K562 (cell line): ENCODE results near the gene PDE8A. TPM values are rescaled to one million over a fixed set of nuclear protein-coding genes. Genes with fewer than 3 reads are reported as not detected.

ENCODE experiments used
- ATAC-seq: fragments of 200-7000 bp; cut with Tn5 transposase; 3 replicates; pipeline ENCODE4 v1.9.1; 2020; ENCODE audit warnings: moderate library complexity
- BruUV-seq: library from RNA; stranded (reverse); fragments of 400-500 nt; replicated peaks from 2 replicates; lab custom pipeline; 2021; lab: Mats Ljungman, UMichigan
- CTCF ChIA-PET: fragments of 300-600 bp; formaldehyde crosslinking; extraction: SDS; loops from one replicate; lab custom pipeline; 2021; ENCODE audit warnings: low intra/inter-chr PET ratio; lab: Yijun Ruan, JAX
- POLR2A ChIA-PET: fragments of 300-600, 350-650 bp; sonication (Branson Sonifier 250); formaldehyde crosslinking; extraction: SDS; loops from one replicate; lab custom pipeline; 2021; ENCODE audit warnings: antibody characterized with exemption, inconsistent platforms; lab: Yijun Ruan, JAX
- DNase-seq, 4 experiments: peaks; one replicate each; pipeline versions ENCODE4 v3.0.0 to v3.0.0-alpha.2; 2011 to 2018; ENCODE audit warnings: low spot score in 3 of 4, mixed read lengths in 3 of 4; ENCODE audit errors: extremely low read depth in 1 of 4
- FAIRE-seq: peaks from 2 replicates; lab custom pipeline; 2011; peaks lifted over from hg19 to GRCh38; lab: Jason Lieb, UNC
- H2AFZ ChIP-seq: 2 replicates; pipeline ENCODE4 v1.6.0; 2011; ENCODE audit warnings: low read depth, low read length, control low read depth, inconsistent platforms
- H3K27ac ChIP-seq: fragments of 200-600 bp; 3 replicates; pipeline ENCODE4 v1.8.0; 2011; ENCODE audit warnings: low read depth, mild to moderate bottlenecking, control low read depth, inconsistent platforms, low read length, moderate library complexity, mixed read lengths; ENCODE audit errors: extremely low read depth
- H3K27me3 ChIP-seq, 2 experiments: fragments of 300-600 bp in 1 of 2; 2 replicates in 1 of 2; 3 replicates in 1 of 2; pipeline versions ENCODE4 v1.6.0 to v1.8.0; 2011; ENCODE audit warnings: inconsistent platforms in 2 of 2, low read length in 2 of 2, mild to moderate bottlenecking in 1 of 2, mixed read lengths in 1 of 2, moderate library complexity in 1 of 2; ENCODE audit not compliant: control insufficient read depth in 2 of 2, insufficient read depth in 2 of 2
- H3K36me3 ChIP-seq: fragments of 300-600 bp; 3 replicates; pipeline ENCODE4 v1.8.0; 2011; ENCODE audit warnings: mild to moderate bottlenecking, low read length, inconsistent platforms; ENCODE audit not compliant: control insufficient read depth, insufficient read depth
- H3K4me1 ChIP-seq, 2 experiments: fragments of 200-600 bp in 1 of 2; replicated peaks in 1 of 2; 2 replicates in 1 of 2; 3 replicates in 1 of 2; pipeline versions ENCODE4 v1.5.1 to v1.8.0; 2011; ENCODE audit warnings: inconsistent platforms in 2 of 2, low read length in 2 of 2, mild to moderate bottlenecking in 1 of 2, mixed read lengths in 1 of 2, moderate library complexity in 1 of 2; ENCODE audit not compliant: control insufficient read depth in 2 of 2, insufficient read depth in 2 of 2
- H3K4me2 ChIP-seq: 2 replicates; pipeline ENCODE4 v1.6.1; 2011; ENCODE audit warnings: low read length, control low read depth, inconsistent platforms, mixed read lengths; ENCODE audit not compliant: insufficient read depth
- H3K4me3 ChIP-seq: fragments of 200-600 bp; sonication (generic), shearing (Covaris generic); 2 replicates; pipeline ENCODE4 v1.5.1; 2016; ENCODE audit warnings: control low read depth, inconsistent platforms
- H3K79me2 ChIP-seq: fragments of 200-600 bp; 3 replicates; pipeline ENCODE4 v1.8.0; 2011; ENCODE audit warnings: low read length, inconsistent platforms; ENCODE audit not compliant: control insufficient read depth, insufficient read depth
- H3K9ac ChIP-seq, 2 experiments: 2 replicates each; pipeline versions ENCODE4 v1.6.0 to v1.6.1; 2011; ENCODE audit warnings: low read depth in 2 of 2, low read length in 2 of 2, control low read depth in 1 of 2, inconsistent platforms in 1 of 2, mild to moderate bottlenecking in 1 of 2, mixed read lengths in 1 of 2; ENCODE audit not compliant: insufficient read depth in 1 of 2
- H3K9me1 ChIP-seq: one replicate; pipeline ENCODE4 v1.6.0; 2011; ENCODE audit warnings: inconsistent platforms, mild to moderate bottlenecking, low read length, moderate library complexity; ENCODE audit not compliant: control insufficient read depth, insufficient read depth
- H3K9me3 ChIP-seq: replicated peaks from 2 replicates; pipeline ENCODE4 v1.5.1; 2011; ENCODE audit warnings: low read depth, low read length, inconsistent platforms; ENCODE audit not compliant: control insufficient read depth, insufficient read depth
- H4K20me1 ChIP-seq: replicated peaks from 2 replicates; pipeline ENCODE4 v1.6.1; 2011; ENCODE audit warnings: low read length, inconsistent platforms, mixed read lengths; ENCODE audit not compliant: control insufficient read depth, insufficient read depth
- BCOR ChIP-seq: fragments of 450-650 bp; IDR thresholded peaks from 2 replicates; pipeline ENCODE4 v1.6.1; 2016
- FOXO4 ChIP-seq: fragments of 450-650 bp; formaldehyde crosslinking; IDR thresholded peaks from 2 replicates; pipeline ENCODE4 v1.4.0; 2020; ENCODE audit warnings: mild to moderate bottlenecking, moderate library complexity
- GABPB2 ChIP-seq: fragments of 250-450 bp; sonication (Bioruptor Pico); conservative IDR thresholded peaks from 2 replicates; pipeline ENCODE4 v1.5.1; 2021; ENCODE audit warnings: mild to moderate bottlenecking
- KAT8 ChIP-seq: fragments of 450-650 bp; IDR thresholded peaks from 2 replicates; pipeline ENCODE4 v1.6.1; 2016; ENCODE audit warnings: low read depth, mild to moderate bottlenecking
- KDM1A ChIP-seq, 2 experiments: fragments of 450-650 bp; IDR thresholded peaks; 2 replicates each; pipeline ENCODE4 v1.6.1; 2016; ENCODE audit warnings: mild to moderate bottlenecking in 2 of 2
- MXI1 ChIP-seq: IDR thresholded peaks from 2 replicates; pipeline ENCODE4 v1.6.1; 2011; ENCODE audit warnings: low read depth, mild to moderate bottlenecking, improper control_type of control experiment, low read length
- POLR2A ChIP-seq: fragments of 450-650 bp; conservative IDR thresholded peaks from 2 replicates; pipeline ENCODE4 v1.6.1; 2016
- SLC30A9 ChIP-seq: fragments of 250-450 bp; sonication (Bioruptor Pico); IDR thresholded peaks from 2 replicates; pipeline ENCODE4 v1.8.0; 2022; ENCODE audit warnings: mild to moderate bottlenecking, moderate library complexity
- ZBTB34 ChIP-seq: fragments of 250-450 bp; sonication (Bioruptor Pico); IDR thresholded peaks from 2 replicates; pipeline ENCODE4 v1.8.0; 2021; ENCODE audit warnings: mild to moderate bottlenecking, moderate library complexity
- ZNF134 ChIP-seq: fragments of 250-450 bp; sonication (Bioruptor Pico); conservative IDR thresholded peaks from 2 replicates; pipeline ENCODE4 v1.4.0; 2020
- WGBS: fragments of 100-300 bp; shearing (Covaris generic); methylation state at CpG from one replicate; pipeline ENCODE4 v1.1.6; 2016; ENCODE audit warnings: low coverage, mixed read lengths; ENCODE audit not compliant: insufficient coverage; ENCODE audit errors: missing lambda C conversion rate; 5-methylcytosine and 5-hydroxymethylcytosine counted together
- in situ Hi-C: fragments of 300-500 bp; cut with MboI; formaldehyde crosslinking; loops from 4 replicates; pipeline ENCODE4 v1.15.0; 2018; ENCODE audit warnings: inconsistent platforms, mixed read lengths
- intact Hi-C: fragments of 100-400 bp; cut with micrococcal nuclease; formaldehyde crosslinking; loops from 2 replicates; pipeline ENCODE4 v1.14.2; 2022
- polyA plus RNA-seq, 8 experiments: library from polyadenylated mRNA; depleted of rRNA in 4 of 8; stranded (reverse) in 5 of 8; unstranded in 3 of 8; fragments of >200 nt; fragmentation: Nextera tagmentation in 2 of 8; fragmentation: Illumina TruSeq in 1 of 8; extraction: Ambion mirVana in 2 of 8; extraction: Trizol in 1 of 8; gene quantifications; 2 replicates each; pipeline versions ENCODE4 v1.2.1 to v1.2.3, GENCODE V29; 2011 to 2014; ENCODE audit warnings: inconsistent platforms in 1 of 8, missing spikeins in 1 of 8
- total RNA-seq, 7 experiments: library from RNA; depleted of rRNA in 6 of 7; stranded (reverse); fragments of >200 nt in 6 of 7; fragmentation: Illumina TruSeq in 2 of 7; extraction: Trizol in 2 of 7; gene quantifications; 2 replicates each; pipeline versions ENCODE4 v1.2.1 to v1.2.3, GENCODE V29; 2011 to 2021; ENCODE audit warnings: low replicate concordance in 1 of 7

The PDE8A gene
- total and polyA plus RNA-seq, 9 of the 15 experiments (the other 6 are each of a cell fraction or from before 2014, with no cell fraction given), result 5.9 to 40.3 (median 19.8) TPM

GRCh38 chr15:85031086-85031943 lies 49.7 kb downstream of the PDE8A start:
- Histone ChIP-seq H3K36me3 (no peaks in the 10 kb centered on the region), H3K27me3 (no peaks in the 10 kb centered on the region), H3K79me2 (peaks cover 67% of the 10 kb centered on the region), H4K20me1 (peaks cover 8% of the 10 kb centered on the region; the same call in 1 of the 2 replicates), H3K27ac (no peak overlapping the region), H3K9me1 (no peaks in the 10 kb centered on the region), H3K4me2 (no peak overlapping the region; the same call in 1 of the 2 replicates), H3K4me1 (peaks cover 0 to 19% of the 10 kb centered on the region in 2 experiments; a peak in 3 of 5 replicates), H3K9ac (no peak overlapping the region), H3K4me3 (no peak overlapping the region), H3K9me3 (no peaks in the 10 kb centered on the region), H2AFZ (no peak overlapping the region)
- DNase-seq (no peak), ATAC-seq (peak; percentile 29), FAIRE-seq (no peak)
- 72% methylated on average over 6 of the region's 6 CpGs for WGBS
- in situ Hi-C loops, result no loop called here
- ChIA-PET CTCF (no interaction called here), POLR2A (no interaction called here)
- TF ChIP-seq GABPB2 (no peak), POLR2A (no peak), ZNF134 (CRISPR knock-in tag) (no peak), MXI1 (no peak), ZBTB34 (CRISPR knock-in tag) (no peak), KAT8 (no peak), KDM1A (IDR thresholded peaks at IDR 0.05) (peak in 1 of 2 experiments; percentile 14; a peak in 1 of 4 replicates), SLC30A9 (no peak), FOXO4 (CRISPR knock-in tag) (no peak), BCOR (peak; percentile 50)
- intact Hi-C loops, result no loop called here
- no TSS peak for BruUV-seq
